Superior temporal gyrus (tissue), 1 donor: Measurements from ENCODE around the gene ELMO2.
"Not testable (repeated sequence)": the region's sequence is repeated elsewhere in the genome, so short reads cannot be mapped to it uniquely, and the experiment has no call there.

Experiments used
- DNase-seq: peaks from one replicate; pipeline ENCODE4 v3.0.0-alpha.2; 2016; ENCODE audit errors: extremely low spot score

ELMO2 gene

DNA sequence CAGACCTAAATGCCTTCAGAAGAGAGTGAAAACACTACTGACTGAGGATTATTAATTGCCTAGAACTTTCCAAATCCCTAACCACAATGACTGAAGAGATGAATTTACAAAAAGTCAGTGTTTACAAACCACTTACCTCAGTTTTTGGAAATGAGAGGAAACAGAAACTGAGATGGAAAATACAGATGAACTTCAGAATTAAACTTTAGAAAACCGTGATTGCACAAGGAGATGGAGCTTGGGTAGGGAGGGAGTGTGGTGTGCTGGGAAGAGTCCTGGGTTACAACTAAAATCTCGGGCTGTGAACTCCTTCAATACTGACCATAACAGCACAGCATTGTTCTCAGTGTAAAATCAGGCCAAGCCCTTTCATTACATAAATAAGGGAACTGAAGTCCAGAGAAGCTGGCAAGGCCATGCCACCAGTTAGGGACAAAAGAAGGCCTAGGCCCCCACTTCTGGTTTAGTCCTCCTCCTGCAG lies 4.0 kb downstream of the ELMO2 start:
- DNase-seq, result peak; percentile 82

DNA sequence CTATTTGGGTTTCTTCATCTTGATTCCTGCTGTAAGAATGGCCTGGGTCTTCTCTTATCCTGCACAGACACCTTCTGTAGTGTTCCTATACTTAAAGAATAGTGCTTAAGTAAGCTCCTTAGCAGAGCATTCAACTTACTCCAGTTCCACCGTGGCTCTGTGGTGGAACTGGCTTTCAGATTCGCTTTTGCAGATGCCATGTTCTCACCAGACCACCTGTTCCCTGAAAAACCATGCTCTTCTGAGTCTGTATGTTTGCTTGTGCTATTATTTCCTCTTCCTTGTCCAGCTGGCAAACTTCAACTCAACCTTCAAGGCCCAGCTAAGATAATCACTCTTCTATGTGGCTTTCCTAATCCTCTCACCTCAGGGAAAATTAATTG lies 4.9 kb downstream of the ELMO2 start:
- no peak for DNase-seq

DNA sequence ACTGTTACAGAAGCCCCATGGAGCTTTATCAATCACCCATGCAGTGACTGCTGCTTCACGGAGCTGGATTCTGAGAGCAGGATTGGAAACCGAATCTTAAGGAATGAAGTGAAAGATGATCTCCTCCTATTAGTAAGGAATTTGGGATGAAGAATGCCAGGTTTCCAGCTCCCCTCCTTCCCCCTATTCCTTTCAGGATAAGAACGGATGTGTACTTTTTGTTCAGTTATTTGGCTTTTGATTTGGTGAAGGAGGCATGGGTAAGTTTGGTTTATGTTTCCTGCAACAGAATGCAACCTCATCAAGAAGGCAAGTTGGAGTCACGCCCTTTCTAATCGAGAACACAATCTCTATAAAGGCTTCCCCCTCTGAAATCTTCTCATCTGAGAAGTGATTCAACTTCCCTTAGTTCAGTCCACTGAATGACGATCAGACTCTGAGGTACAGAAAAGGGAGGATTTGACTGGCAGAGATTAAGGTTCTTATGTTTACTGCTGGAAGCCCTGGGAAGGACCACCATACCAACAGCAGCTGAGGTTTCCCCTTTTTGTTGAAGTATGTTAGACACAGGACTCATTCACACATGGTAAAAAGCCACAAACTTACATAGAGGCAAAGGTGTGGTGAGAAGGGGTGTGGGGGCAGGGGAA lies 5.5 kb downstream of the ELMO2 start:
- no peak for DNase-seq

DNA sequence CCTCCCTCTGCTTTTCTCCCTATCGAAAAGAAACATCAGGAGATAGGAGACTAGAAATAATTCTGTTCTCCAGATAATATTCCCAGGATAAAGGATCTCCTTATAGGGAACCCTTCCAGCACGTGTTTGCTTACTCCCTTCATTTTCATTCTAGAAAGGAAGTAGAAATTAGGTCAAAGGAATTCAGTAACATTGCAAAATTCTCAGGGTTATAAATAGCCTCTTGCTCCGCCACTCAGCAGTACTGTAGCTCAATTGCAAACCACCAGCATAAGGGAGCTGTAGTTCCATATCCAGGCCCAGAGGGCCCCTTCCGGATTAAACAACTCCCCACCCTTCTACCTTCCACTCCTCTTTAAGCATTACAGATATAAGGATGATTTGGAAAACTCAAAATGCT lies 6.2 kb downstream of the ELMO2 start:
- peak; percentile 48 for DNase-seq

DNA sequence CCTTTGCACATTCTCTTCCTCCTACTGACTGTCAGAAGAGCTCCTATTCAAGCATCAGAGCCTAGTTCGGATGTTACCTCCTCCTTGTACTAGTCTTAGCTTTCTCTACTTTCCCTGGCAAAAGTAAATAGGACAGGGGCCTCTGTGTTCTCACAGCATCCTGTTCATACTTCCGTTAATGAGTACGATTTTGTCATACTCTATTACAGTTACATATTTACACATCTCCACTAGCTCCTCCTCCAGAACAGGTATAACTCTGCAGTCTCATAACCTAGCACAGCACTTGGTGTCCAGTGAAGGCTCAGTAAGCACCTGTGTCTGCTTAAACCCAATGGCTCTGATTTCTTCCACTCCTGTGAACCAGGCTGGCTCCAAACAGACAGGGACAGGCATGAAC lies 7.0 kb downstream of the ELMO2 start:
- DNase-seq, result no peak

DNA sequence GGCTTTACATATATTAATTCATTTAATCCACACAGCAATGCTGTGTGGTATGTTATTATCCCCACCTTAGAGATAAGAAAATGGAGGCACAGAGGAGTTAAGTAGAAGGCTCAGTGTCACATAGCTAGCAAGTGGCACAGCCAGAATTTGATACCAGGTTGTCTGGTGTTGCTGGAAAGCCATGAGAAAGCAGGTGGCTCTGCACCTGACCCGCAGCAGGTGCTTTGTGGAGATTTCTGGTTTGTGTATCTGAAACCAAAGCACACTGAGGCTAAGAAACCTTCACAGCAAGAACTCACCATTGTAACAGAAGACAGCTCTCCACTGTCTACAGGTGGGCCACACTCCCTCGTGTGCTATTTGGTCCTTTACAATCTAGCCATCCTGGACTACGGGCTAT lies 7.5 kb downstream of the ELMO2 start:
- no peak for DNase-seq

DNA sequence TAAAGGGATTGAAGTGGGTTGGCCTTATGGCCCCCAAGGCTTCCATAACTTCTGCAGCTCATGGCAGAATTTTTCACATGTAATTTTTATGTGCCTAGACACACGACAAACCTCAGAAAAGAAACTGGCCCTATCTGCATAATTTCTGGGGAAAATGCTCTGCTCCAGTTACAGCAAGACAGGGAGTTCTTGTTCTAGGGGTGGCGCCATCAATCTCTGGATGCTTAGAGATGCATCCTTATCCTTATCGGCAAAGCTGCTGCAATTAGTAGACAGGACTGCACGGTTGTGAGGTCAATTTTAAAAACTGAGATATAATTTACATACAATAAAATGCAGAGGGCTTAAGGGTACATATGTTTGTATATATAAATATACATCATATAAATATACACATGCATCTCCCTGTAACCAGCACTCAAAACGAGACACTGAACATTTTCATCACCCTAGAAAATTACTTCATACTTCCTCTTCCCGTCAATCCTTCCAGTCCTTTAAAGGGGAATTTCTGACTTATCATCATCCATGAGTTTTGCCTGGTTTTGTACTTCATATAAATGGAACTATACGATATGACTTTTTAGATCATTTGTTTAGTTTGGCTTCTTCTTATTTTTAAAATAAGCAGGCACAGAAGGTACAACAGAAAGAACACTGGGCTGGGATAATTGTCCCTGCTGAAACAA lies 10.2 kb downstream of the ELMO2 start:
- DNase-seq, result no peak

DNA sequence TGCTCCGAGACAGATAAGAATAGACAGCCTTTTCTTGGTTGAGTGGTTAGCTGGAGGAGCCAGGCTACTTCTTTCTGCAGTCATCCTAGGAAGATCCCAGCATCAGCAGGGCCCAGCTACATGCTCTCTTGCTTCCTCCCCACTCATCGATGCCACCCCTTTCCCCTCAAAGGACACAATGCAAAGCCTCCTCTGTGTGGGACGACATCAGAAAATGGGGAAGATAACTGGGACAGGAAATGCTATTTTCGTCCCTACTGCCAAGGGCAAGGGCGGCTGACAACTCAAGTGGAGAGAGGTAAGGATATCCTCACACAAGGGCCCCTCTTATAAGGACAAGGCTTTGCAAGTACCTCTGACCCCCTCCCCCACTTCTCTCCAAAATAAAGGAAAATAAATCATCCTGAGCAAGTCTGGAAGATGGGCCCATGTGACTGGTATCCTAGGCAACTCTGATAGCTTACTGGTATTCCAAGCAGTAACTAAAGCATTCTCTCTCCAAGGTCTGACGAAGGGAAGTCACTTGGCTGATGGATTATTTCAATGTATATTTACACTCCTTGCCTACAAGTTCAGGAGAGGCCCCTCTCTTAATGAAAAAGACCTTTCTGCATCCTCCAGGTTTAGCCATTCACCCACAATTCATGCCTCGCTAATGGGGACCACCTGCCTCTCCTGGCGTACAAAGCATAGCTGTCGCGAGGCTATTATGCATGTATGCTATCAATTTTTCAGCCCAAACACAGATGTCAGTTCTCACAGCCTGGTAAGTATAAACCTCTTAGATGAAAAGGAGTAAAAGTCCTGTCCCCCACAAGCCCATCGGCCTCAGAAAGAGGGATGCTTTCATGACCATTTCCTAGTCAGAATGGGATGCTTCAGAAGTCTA lies 11.3 kb downstream of the ELMO2 start:
- no peak for DNase-seq

DNA sequence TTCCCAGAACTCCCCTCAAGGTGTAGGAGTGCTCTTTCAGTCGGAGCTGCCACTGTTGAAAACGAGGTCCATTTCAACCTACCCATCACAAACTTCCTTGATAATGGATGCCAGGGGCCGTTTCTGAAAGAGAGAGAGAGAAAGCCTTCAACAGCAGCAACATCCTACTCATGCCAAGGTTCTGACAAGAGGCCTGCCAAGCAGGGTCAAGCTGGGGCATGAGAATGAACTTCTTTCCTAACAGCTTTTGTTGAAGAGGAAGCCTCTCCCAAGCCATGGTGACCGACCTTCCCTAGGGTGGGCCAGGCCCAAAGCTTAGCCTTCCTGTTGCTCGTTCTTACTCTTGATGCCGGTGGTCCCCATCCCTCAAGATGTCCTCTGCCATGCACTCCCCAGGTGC lies 12.4 kb downstream of the ELMO2 start:
- no peak for DNase-seq

DNA sequence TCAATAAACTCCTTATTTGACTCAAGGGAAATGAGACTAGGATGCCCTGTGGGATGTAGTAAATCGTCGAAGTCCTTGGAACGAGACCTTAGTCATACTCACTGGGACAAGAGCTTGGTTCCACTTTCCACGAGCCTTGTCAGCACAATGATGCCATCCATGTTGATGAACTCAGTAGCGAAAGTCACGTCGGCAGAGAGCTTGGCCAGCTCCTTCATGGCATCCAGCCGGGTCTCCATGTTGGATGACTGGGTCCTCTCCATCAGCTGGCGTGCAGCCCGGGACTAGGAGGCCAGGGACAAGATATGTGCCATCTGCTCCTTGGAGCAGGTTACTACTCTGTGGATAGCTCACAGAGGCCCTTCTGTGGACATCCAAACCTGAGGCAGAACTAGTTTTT lies 17.5 kb downstream of the ELMO2 start:
- no peak for DNase-seq

DNA sequence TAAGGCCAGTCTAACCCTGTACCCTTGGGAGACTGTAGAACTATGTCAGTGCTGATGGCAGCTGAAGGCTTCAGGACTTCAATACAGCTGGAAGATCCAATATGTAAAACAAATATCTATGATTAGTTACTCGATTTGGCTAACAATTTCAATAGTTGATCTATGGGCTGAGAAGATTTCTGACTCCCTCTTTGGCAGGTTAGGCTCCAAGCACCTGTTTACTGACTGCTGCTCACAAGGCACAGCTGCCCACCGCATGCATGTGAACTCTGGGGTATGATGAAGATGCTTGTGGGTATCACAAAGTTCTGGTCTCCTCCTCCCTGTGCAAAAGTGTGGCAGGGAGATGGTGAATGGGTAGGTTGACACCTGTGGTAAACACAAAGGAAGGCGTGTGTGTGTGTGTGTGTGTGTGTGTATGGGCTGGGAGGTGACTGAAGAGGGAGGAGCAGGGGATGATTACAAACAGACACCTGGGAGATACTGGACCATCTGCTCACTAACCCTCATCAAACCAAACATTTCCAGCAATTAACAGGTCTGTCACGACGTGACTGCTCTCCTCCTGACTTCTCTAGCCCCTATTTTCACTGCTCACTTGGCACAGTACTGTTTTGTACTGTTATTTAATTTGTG lies 18.1 kb downstream of the ELMO2 start:
- DNase-seq, result no peak

DNA sequence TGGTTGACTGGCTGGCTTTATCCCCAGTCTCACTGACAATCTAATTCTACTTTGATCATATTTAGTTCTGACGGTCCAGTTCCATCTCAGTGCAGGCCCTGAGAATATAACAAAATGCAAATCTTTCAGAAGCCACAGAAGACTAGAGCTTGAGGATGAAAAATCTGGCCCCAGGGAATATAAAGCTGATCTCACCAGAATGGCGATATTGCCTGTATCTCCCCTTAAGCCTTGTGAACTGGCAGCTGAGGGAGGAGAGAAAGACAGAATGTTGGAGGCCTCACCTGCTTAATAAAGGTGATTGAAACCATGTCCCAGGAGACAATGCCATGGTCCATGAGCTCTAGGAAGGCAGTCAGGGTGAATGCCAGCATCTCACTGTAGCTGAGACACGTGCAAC lies 19.4 kb downstream of the ELMO2 start:
- DNase-seq, result not testable (repeated sequence)

DNA sequence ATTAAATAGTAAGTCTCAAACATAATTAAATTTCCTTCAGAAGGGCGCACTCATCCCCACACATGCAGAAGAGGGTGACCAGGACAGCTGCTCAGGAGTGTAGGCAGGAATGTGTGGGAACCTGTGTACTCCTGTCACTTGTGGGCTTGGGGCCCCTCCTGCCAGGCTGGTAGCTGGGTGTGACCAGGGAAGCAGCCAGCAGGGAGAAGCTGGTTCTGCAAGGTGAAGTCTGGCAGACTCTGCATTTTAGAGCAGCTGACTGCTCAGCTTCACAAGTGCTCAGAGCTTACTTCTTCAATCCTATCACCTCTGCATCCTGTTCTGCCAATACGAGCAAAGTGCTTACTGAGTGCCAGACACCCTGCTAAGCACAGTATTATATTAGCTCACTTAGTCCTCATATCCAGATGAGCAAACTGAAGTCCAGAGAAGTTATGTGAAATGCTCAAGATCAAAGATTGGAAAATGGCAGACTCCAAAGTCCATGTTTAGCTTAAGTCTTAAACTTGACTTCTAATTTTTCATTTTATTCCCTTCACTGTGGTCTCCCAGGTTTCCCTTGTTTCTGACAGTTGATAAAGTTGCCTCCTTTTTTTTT lies 27.9 kb downstream of the ELMO2 start:
- no peak for DNase-seq

DNA sequence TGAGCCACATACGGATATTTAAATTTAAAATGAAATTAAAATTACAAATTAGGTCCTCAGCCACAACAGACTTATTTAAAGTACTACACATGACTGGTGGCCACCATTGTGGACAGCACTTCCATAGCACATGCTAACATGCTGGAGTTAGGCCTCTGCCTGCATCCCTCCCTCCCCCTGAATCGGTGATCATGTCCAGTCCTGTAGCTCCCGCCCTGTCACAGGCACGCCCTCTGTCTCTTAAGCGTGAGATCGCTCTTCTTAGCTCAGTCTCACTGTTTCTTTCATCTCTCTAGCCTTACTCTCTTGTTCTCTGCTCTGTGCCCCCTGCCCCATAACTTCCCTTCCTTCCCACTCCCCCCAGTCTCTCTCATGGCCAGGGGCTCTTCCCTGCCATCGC lies 28.9 kb downstream of the ELMO2 start:
- DNase-seq, result no peak

DNA sequence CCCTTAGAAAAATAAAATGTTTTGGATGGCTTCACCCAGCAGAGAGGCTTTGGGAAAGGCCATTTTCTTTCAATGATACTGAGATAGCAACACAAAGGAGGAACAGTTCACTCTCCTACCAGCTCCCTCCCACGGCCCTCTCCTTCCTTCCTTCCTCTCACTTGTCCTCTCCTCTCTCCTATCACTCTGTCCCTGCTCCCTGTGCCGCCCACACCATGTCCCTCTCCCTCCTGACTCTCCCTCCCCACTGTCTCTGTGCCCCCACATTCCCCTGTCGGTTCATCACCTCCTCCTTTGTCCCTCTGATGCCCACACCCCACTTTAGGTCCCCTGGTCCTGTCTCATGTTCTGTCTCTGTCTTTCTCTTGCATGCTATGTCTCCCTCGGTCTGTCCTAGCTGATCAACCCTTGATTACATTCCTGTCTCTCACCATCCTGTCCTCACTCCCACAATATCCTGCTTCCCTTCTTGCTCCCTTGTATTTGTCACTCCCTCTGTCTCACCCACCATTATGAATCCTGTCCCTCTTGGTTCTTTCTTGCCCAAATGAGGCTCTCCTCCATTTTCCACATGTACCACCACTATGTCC lies 30.1 kb downstream of the ELMO2 start:
- DNase-seq, result no peak

DNA sequence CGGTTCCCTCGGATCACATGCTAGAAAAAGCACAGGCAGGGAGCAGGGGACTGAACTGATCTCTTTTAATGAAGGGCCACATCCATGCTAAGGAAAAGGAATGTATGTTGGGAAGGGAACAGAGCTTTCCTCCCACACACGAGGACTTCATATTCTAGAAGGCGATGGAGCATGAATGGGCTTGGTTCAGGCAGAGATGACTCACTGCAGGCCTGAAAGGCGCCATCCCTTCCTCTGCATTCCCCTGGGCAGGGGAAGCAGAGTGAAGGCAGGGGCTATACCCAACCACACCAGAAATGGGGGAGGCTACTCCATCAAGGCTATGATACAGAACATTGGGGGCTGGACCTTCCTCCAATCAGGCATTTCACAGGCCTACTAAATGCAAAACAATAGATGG lies 30.6 kb downstream of the ELMO2 start:
- no peak for DNase-seq

DNA sequence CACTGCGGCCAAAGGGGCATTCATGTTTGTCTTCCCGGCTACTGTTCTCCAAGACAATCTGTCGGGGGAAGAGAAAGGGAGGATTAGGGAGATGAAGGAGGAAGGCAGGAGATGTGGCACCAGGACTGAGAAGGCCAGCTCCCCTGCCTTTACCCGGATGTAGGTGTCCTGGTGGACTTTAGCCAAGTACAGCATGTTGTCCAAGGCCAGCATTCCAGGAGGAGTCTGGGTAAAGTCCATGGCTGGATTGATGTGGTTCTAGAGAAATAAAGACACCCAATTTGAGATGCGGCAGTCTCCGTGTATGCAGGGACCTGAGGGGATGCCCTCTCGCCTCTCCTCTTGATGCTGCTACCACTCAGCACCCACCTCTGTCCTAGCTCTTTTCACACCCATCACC lies 32.0 kb downstream of the ELMO2 start:
- no peak for DNase-seq

DNA sequence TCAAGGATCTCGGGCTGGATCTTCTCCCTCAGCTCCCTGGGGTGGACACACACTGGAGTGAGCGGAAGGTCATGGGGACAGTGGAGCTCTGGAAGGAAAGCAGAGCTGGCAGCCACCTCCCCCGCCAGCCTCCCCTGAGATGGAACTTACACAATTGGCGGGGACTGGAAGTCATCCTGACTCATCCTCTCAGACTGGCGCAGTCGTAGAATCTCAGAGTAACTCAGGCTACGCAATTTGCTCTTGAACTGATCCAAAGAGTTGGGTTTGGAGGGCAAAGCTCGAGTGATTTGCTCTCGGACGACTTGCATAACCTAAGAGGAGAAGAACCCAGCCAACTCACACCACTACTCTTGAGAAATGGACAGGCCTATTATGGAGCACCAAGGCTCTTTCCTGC lies 34.8 kb downstream of the ELMO2 start:
- DNase-seq, result no peak

DNA sequence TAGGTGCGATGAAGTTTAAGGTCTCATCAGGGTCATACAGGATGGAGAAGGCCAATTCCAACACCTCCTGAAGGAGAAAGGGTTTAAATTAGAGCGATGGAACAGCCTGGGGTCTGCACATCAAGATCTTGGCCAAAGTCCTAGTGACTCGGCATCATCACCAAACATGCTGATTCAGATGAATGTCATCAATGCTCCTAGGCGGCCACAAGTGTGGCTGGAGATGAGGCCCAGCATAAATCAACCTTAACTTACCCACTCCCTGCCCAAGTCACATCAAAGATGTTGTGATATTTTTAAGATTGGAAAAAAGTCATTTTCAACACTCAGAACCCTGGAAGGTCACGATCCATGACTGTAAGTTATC lies 37.5 kb downstream of the ELMO2 start:
- DNase-seq, result no peak

DNA sequence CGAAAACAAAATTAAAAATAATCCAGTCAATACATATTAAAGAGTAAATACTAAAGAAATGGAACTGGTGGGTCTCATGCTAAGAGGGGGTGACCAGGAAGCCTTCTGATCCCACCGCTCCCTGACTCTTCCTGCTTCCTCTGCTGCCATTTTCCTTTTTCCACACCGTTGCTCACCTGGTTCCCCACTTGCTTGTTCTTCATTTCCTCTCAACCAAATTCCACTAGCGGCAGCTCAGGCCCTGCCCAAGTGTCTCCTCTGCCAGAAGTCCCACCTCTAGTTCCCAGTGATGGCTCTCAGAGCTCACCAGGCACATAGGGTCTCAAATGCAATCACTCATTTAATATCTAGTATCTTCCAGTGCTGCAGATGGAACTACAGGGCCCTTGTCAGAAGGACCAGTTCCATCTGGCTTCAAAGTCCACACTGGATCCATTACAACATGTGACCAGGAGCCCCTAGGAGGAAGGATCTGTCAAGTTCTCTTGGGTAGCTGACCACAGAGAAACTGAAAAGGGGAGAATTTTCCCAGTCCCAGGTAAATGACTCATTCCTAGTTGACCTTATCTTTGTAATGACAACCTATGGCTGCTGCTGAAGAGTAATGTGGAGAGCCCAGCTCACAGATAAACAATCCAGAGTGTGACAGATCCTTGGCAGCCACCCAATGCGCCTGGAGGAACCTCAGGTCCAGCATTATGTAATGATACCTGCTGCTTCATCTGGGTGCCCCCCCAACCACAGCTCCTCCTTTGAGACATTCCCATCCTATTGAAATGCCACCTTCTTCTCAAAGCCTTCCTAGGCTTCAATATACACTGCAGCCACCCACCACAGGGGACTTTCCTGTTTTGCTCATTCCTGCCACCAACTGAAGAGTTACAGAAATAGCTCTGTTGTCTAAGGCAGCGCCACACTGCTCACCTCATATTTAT lies 38.2 kb downstream of the ELMO2 start:
- DNase-seq, result no peak
